HL-60 (cell line): ENCODE measurements around the gene TGFA.

Experiments
- POLR2AphosphoS5 ChIP-seq: IDR thresholded peaks from 2 replicates; pipeline ENCODE4 v1.6.1; 2012; ENCODE audit warnings: low read depth
- TF ChIP-seq, protein P1 (sequence below): IDR thresholded peaks from one replicate; pipeline ENCODE4 v1.5.1; 2011; ENCODE audit warnings: low read length, control low read depth, inconsistent platforms; ENCODE audit not compliant: insufficient read depth

DNA sequence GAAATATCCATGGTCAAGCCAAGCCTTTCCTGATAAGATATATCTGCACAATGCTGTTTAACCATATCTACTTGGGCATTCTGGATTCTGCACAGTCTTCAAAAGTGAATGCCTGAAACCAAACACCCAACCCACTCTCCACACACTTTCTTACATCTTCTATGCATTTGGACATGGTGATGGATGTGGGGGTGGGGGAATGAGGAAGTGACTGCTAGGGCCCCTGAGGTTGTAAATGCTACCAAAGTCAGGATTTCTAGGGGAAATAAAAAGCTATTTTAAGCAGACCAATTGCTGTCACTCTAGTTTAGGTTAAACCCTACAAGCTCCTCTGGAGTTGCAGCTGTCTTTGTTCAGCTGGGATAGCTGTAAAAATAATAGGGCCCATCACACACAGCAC lies 26.7 kb upstream of the TGFA start:
- TF ChIP-seq, protein P1, sequence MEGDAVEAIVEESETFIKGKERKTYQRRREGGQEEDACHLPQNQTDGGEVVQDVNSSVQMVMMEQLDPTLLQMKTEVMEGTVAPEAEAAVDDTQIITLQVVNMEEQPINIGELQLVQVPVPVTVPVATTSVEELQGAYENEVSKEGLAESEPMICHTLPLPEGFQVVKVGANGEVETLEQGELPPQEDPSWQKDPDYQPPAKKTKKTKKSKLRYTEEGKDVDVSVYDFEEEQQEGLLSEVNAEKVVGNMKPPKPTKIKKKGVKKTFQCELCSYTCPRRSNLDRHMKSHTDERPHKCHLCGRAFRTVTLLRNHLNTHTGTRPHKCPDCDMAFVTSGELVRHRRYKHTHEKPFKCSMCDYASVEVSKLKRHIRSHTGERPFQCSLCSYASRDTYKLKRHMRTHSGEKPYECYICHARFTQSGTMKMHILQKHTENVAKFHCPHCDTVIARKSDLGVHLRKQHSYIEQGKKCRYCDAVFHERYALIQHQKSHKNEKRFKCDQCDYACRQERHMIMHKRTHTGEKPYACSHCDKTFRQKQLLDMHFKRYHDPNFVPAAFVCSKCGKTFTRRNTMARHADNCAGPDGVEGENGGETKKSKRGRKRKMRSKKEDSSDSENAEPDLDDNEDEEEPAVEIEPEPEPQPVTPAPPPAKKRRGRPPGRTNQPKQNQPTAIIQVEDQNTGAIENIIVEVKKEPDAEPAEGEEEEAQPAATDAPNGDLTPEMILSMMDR = no peak
- no peak for TF ChIP-seq POLR2AphosphoS5
